HG03439 (cell line): ENCODE measurements around the gene KRTAP7-1.

Experiments
- ATAC-seq: cut with Tn5 transposase; IDR thresholded peaks from one replicate; pipeline ENCODE4 v1.9.1; 2021; ENCODE audit warnings: mild to moderate bottlenecking, moderate library complexity; ENCODE audit not compliant: unreplicated experiment

Gene KRTAP7-1, protein sequence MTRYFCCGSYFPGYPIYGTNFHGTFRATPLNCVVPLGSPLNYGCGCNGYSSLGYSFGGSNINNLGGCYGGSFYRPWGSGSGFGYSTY

GRCh38 chr21:30829659-30830058 lies at the start of gene KRTAP7-1:
TSS of gene KRTAP7-1 (minus strand) at chr21:30829759. CDS start at chr21:30829698, 61 bp downstream.
- ATAC-seq: no peak

- no peak for ATAC-seq
These were observed 45.0 kb upstream of the KRTAP7-1 start for GRCh38 chr21:30874526-30874925.

DNA sequence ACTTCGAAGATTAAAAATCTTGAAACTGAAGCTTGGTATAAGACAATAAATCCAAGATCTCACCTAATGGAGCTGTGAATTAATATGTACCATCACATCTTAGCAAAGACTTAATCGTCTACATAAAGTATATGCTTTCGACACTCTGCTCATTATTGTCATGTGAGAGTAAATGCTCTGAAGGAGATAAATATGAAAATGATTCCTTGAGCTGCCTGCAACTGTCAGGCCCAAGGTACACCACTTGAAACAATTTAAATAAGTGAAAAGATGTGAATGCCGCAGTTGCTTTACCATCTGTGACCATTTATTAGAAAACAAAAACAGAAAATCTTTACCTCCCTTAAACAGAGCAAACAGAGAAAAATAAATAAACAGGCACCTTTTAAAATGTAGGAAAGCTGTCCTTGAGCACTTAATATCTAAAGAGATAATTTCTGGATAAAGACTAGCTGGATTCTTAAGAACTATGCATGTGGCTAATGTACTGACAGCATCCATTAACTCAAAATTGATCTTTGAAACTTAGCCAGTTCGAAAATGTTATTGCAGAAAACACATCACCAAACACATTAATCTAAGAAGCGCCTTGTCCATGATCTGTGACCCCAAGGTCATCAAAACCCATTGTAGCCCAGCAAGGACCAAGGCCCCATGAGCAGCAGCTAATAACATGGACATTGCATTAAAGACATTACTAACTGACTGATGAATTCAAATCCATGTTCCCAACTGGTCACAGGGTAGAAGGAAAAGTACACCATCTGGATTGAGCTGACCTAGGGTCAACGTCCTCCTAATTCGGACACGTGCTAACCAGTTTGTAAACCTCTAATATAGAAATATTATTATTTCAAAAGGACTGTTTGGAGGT lies 18.3 kb upstream of the KRTAP7-1 start:
- ATAC-seq: no peak

DNA sequence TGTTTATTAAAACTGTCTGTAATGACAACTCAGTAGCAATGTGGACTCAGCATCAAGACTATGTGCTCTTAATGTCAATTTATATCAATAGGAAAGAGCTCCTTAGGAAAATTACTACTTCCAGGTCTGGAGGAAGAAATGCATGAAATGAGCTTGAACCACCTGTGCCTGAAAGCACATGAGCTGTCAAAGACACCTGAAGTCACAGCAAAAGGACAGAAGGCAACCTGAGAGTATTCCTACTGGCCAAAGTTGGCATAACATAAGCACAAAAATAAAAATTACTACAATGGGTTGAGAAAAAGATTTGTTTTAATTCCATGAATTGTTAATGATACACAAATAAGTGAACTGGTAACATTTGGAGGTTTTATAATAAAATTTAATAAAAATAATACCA lies 13.4 kb upstream of the KRTAP7-1 start:
- no peak for ATAC-seq

GRCh38 chr21:30839304-30839703 lies 9.7 kb upstream of the KRTAP7-1 start:
- ATAC-seq: no peak

- ATAC-seq: no peak
These were observed 9.0 kb upstream of the KRTAP7-1 start for GRCh38 chr21:30838536-30838935.

GRCh38 chr21:30831194-30831765 lies 1.7 kb upstream of the KRTAP7-1 start:
- ATAC-seq: no peak

GRCh38 chr21:30818837-30819610 lies 10.5 kb downstream of the KRTAP7-1 start:
- no peak for ATAC-seq

- no peak for ATAC-seq
These were observed 16.4 kb downstream of the KRTAP7-1 start, which contains the start of gene KRTAP8-1 for GRCh38 chr21:30813174-30813573. TSS of gene KRTAP8-1 (minus strand) at chr21:30813274. CDS start at chr21:30813220, 54 bp downstream.

GRCh38 chr21:30800605-30801004 lies 29.0 kb downstream of the KRTAP7-1 start:
- ATAC-seq: no peak

- ATAC-seq: no peak
These were observed 35.8 kb downstream of the KRTAP7-1 start for GRCh38 chr21:30793581-30794314.

- no peak for ATAC-seq
These were observed 50.3 kb downstream of the KRTAP7-1 start for GRCh38 chr21:30779249-30779648.
